Measurements from ENCODE around the gene INPP4A.

- TF ChIP-seq CTCF (IDR thresholded peaks at IDR 0.05) (no peak), POLR2A (IDR thresholded peaks at IDR 0.05) (no peak), POLR2AphosphoS5 (IDR thresholded peaks at IDR 0.05) (no peak)
These were observed 172.5 kb downstream of the INPP4A start for GRCh38 chr2:98617149-98617548.
